GM18870 (cell line): ENCODE results near the gene ADCYAP1.

Experiments
- ATAC-seq: cut with Tn5 transposase; IDR thresholded peaks from one replicate; pipeline ENCODE4 v1.9.1; 2021; ENCODE audit warnings: moderate library complexity; ENCODE audit not compliant: unreplicated experiment

The ADCYAP1 gene

DNA sequence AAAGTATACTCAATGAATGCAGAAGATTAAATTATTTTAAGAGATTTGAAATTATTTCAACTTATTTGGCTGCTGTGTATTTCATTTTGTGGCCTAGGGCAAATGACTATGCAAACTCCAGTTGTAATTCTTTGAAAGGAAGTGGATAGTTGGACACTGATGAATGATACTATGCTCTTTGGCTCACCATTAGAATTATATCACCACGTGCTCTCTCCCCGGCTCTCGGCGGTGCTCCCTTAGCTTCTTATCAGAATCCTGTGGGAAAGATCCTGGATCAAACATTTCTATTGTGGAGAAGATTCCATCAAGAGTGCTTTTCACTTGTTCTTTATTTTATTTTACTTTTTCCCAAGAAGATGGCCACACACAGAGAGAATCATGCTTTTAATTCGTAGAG, 55.2 kb downstream of the ADCYAP1 start:
- ATAC-seq = no peak
